Nephron (organoid): ENCODE results near the gene ESYT1.

ENCODE experiments used
- H3K27ac Mint-ChIP-seq, 3 experiments: 2 replicates each; pipeline ENCODE4 v1.8.0; 2020; ENCODE audit warnings: mixed read lengths in 3 of 3, mild to moderate bottlenecking in 2 of 3, moderate library complexity in 1 of 3
- H3K27me3 Mint-ChIP-seq: 2 replicates; pipeline ENCODE4 v1.8.0; 2021; ENCODE audit warnings: low read depth, mild to moderate bottlenecking, moderate library complexity, mixed read lengths
- H3K36me3 Mint-ChIP-seq: 2 replicates; pipeline ENCODE4 v1.8.0; 2020; ENCODE audit warnings: low read depth, mixed read lengths
- H3K4me1 Mint-ChIP-seq: 2 replicates; pipeline ENCODE4 v1.8.0; 2020; ENCODE audit warnings: mixed read lengths
- H3K4me3 Mint-ChIP-seq, 3 experiments: 2 replicates each; pipeline ENCODE4 v1.8.0; 2020; ENCODE audit warnings: mild to moderate bottlenecking in 3 of 3, mixed read lengths in 3 of 3, moderate library complexity in 2 of 3
- H3K9me3 Mint-ChIP-seq: 2 replicates; pipeline ENCODE4 v1.8.0; 2020; ENCODE audit warnings: mixed read lengths
- TF ChIP-seq, protein P1 (sequence below), 3 experiments: fragments of 200-600 bp; sonication (generic); IDR thresholded peaks; one replicate each; pipeline ENCODE4 v1.5.0; 2021; ENCODE audit warnings: antibody characterized with exemption in 3 of 3; ENCODE audit not compliant: unreplicated experiment in 3 of 3

ESYT1 gene

DNA sequence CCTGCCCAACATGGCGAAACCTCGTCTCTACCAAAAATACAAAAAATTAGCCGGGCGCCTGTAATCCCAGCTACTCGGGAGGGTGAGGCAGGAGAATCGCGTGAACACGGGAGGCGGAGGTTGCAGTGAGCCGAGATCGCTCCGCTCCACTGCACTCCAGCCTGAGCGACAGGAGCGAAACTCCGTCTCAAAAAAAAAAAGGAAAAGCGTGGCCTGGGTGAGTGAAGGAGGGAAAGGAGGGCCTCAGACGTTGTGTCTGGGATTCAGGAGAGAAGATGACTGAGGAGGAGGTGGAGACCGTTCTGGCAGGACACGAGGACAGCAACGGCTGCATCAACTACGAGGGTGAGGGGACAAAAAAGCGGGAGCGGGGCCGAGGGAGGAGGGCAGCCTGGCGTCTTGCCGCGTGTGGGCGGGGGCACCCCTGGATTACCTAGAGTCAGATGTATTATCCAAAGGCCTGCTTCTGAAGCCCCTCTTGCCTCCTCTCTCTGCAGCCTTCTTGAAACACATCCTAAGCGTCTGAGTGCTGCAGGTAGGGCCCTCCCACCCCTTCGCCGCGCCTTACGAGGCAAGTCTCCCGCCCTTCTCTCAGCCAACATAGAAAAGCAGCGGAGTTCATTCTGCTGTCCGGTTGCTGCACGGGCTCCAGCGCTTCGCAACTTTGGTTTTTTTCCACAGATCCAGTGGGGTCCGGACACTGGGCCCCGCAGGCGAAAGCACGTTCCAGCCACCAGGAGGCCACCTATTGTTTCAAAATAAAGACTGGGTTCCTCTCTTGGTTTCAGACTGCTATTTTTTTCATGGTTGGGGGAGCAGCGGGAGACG lies 29.3 kb downstream of the ESYT1 start:
- H3K27me3 Mint-ChIP-seq = no peaks in the 10 kb centered on the region
- peak overlapping the region; percentile 99 to 100 (median 100) for H3K27ac Mint-ChIP-seq
- no peaks in the 10 kb centered on the region for H3K9me3 Mint-ChIP-seq
- H3K4me1 Mint-ChIP-seq = peaks cover 68% of the 10 kb centered on the region
- H3K36me3 Mint-ChIP-seq = peaks cover 46% of the 10 kb centered on the region
- TF ChIP-seq, protein P1, sequence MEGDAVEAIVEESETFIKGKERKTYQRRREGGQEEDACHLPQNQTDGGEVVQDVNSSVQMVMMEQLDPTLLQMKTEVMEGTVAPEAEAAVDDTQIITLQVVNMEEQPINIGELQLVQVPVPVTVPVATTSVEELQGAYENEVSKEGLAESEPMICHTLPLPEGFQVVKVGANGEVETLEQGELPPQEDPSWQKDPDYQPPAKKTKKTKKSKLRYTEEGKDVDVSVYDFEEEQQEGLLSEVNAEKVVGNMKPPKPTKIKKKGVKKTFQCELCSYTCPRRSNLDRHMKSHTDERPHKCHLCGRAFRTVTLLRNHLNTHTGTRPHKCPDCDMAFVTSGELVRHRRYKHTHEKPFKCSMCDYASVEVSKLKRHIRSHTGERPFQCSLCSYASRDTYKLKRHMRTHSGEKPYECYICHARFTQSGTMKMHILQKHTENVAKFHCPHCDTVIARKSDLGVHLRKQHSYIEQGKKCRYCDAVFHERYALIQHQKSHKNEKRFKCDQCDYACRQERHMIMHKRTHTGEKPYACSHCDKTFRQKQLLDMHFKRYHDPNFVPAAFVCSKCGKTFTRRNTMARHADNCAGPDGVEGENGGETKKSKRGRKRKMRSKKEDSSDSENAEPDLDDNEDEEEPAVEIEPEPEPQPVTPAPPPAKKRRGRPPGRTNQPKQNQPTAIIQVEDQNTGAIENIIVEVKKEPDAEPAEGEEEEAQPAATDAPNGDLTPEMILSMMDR (IDR thresholded peaks at IDR 0.05; ENCODE audit: unreplicated experiment in 3 of 3) = peak; percentile 71 to 73 (median 72)
- H3K4me3 Mint-ChIP-seq = peak overlapping the region; percentile 94 to 97 (median 96)

DNA sequence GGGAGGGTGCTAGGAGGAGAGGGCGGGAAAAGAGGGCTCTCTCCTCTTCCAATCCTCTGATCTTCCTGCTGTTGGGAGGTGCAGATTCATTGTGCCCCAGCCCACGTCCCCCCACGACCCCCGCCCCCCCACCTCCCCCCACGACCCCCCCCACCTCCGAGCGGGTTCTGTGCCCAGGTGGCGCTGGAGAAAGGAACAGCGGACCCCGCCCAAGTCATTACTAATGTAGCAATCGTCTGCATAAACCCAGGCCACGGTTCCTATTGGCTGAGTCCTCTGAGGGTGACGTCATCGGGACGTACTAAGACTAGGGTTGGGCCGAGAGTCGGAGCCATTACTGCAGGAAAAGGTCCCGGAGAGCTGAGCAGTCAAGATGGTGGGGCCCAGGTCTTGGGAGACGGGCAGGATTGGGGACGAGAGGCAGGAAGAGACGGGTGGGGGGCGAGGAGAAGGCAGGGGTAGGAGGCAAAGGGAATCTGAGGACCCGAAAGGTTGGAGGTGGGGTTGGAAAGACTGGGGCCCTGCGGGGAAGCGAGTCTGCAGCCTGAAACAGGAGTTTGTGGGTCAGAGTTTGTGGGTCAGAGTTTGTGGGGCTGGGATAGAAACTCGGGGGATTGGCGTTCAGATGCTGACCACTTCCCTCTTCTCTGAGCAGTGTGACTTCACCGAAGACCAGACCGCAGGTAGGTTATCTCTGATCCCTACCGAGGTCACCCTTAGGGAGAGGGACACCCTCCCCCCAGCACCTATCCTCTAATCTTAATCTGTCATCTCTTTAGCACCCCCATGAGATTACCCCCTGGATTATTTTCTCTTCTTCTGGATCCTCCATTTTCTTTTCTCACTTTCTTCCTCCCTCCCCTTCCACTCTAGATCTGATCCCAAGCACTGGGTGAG lies 30.2 kb downstream of the ESYT1 start, which contains the start of gene MYL6:
TSS of gene MYL6 (plus strand) at position 331 of the 897 bp plus-strand sequence. CDS start at position 374, 43 bp downstream.
- TF ChIP-seq, protein P1 (IDR thresholded peaks at IDR 0.05; ENCODE audit: unreplicated experiment in 3 of 3) = no peak
- H3K27ac Mint-ChIP-seq = peak within 1 kb of the TSS; percentile 99 to 100 (median 100)
- H3K4me3 Mint-ChIP-seq = peak within 1 kb of the TSS; percentile 94 to 97 (median 96)
- H3K27me3 Mint-ChIP-seq = no peaks in the 10 kb centered on the region
- H3K36me3 Mint-ChIP-seq = peaks cover 53% of the 10 kb centered on the region
- H3K9me3 Mint-ChIP-seq = no peaks in the 10 kb centered on the region
- peaks cover 63% of the 10 kb centered on the region for H3K4me1 Mint-ChIP-seq

DNA sequence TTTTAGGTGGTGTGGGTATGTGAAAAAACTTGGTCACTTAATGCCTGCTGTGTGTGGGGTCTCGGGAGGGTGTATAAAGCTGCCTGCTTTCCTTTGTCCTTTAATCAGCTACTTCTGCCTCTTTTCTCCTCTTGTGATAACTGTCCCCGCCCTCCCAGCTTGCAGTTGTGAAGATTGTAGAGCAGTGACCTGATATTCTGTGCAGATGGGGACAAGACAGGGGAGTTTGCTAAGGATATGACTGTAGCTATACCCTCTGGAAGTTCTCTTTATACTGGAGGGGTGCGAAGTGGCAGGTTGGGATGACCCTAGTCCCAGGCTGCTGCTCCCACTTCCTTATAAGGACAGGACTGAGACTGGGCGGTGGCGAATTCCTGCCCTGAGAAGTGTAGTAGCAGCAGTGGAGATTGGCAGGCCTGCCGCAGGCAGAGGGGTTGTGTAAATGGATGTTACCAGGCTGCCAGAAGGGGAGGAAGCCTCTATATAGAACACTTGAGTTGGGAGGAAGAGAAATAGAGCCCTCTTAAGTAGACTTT lies 30.9 kb downstream of the ESYT1 start:
- TF ChIP-seq, protein P1 (IDR thresholded peaks at IDR 0.05; ENCODE audit: unreplicated experiment in 3 of 3) = no peak
- Mint-ChIP-seq H3K27me3 (no peaks in the 10 kb centered on the region), H3K9me3 (no peaks in the 10 kb centered on the region), H3K36me3 (peaks cover 60% of the 10 kb centered on the region), H3K4me3 (peak overlapping the region; percentile 94 to 97 (median 96)), H3K27ac (peak overlapping the region; percentile 99 to 100 (median 100)), H3K4me1 (peaks cover 56% of the 10 kb centered on the region)

DNA sequence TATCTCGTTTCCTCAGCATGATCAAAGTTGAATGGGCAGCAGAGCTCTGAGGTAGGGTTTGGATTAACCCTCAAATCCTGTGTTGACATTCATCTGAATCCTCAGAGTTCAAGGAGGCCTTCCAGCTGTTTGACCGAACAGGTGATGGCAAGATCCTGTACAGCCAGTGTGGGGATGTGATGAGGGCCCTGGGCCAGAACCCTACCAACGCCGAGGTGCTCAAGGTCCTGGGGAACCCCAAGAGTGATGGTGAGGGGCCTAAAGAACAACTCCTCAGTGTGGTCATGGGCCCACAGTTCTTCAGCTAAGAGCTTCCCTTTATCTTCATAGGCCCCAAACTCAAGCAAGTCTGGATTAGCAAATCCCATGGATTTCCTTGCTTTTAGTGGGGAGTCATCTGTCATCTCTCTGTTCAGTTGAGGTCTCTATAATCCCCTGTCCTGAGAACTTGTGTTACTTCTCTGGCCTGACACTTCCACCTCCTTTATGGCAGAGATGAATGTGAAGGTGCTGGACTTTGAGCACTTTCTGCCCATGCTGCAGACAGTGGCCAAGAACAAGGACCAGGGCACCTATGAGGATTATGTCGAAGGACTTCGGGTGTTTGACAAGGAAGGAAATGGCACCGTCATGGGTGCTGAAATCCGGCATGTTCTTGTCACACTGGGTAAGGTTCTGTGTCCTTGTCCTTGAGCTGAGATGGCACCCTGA lies 31.6 kb downstream of the ESYT1 start:
- no peaks in the 10 kb centered on the region for H3K27me3 Mint-ChIP-seq
- H3K4me1 Mint-ChIP-seq = peaks cover 49% of the 10 kb centered on the region
- H3K4me3 Mint-ChIP-seq = peak overlapping the region; percentile 94 to 97 (median 96)
- H3K36me3 Mint-ChIP-seq = peaks cover 66% of the 10 kb centered on the region
- peak overlapping the region; percentile 99 to 100 (median 100) for H3K27ac Mint-ChIP-seq
- TF ChIP-seq, protein P1 (IDR thresholded peaks at IDR 0.05; ENCODE audit: unreplicated experiment in 3 of 3) = no peak
- no peaks in the 10 kb centered on the region for H3K9me3 Mint-ChIP-seq

DNA sequence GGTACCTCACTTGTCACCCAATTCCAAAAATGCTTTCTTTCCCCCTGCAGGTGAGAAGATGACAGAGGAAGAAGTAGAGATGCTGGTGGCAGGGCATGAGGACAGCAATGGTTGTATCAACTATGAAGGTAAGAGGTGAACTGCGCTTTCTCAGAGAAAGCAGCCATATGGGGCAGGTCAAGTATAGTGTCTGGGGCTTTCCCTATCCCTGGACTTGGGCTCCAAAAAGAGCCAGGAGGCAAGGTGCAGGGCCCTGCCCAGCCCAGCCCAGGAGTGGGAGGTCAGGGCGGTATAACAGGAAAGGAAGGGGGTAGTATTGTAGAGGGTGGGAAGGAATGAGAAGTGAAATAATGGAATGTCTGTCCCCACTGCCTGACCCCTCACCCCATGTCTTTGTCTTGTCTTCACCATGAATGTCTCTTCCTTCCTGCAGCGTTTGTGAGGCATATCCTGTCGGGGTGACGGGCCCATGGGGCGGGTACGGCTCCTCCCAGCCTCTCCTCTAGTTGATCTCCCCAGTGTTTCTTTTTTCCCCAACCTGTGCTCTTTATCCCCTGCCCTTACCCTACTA lies 32.2 kb downstream of the ESYT1 start:
- H3K4me3 Mint-ChIP-seq = peak overlapping the region; percentile 94 to 97 (median 96)
- H3K9me3 Mint-ChIP-seq = no peaks in the 10 kb centered on the region
- H3K27me3 Mint-ChIP-seq = no peaks in the 10 kb centered on the region
- TF ChIP-seq, protein P1 (IDR thresholded peaks at IDR 0.05; ENCODE audit: unreplicated experiment in 3 of 3) = no peak
- peaks cover 65% of the 10 kb centered on the region for H3K36me3 Mint-ChIP-seq
- H3K27ac Mint-ChIP-seq = peak overlapping the region; percentile 99 to 100 (median 100)
- peaks cover 43% of the 10 kb centered on the region for H3K4me1 Mint-ChIP-seq
